ENCODE measurements around the gene DISC1.
"Not testable (repeated sequence)": the region's sequence is repeated elsewhere in the genome, so short reads cannot be mapped to it uniquely, and the experiment has no call there.

DISC1 gene

GRCh38 chr1:231626535-231626950 lies at the start of gene DISC1:
Gene DISC1, plus strand, starts transcription at chr1:231626790. Its CDS starts 78 bp downstream, at chr1:231626868.
- DNase-seq (ENCODE audit: low read depth in 2 of 2), result peak in 1 of 2 donors; percentile 28

- DNase-seq (ENCODE audit: low read depth in 2 of 2), result no peak
Observed at GRCh38 chr1:231576804-231577718, 49.5 kb upstream of the DISC1 start.

- no peak for DNase-seq (ENCODE audit: low read depth in 2 of 2)
Observed at GRCh38 chr1:231580874-231581273, 45.7 kb upstream of the DISC1 start.

GRCh38 chr1:231581859-231582258 lies 44.7 kb upstream of the DISC1 start:
- DNase-seq (ENCODE audit: low read depth in 2 of 2), result no peak

GRCh38 chr1:231583376-231583775 lies 43.2 kb upstream of the DISC1 start:
- DNase-seq (ENCODE audit: low read depth in 2 of 2), result no peak

- no peak for DNase-seq (ENCODE audit: low read depth in 2 of 2)
Observed at GRCh38 chr1:231584117-231584516, 42.5 kb upstream of the DISC1 start.

- no peak for DNase-seq (ENCODE audit: low read depth in 2 of 2)
Observed at GRCh38 chr1:231584921-231585320, 41.7 kb upstream of the DISC1 start.

- no peak for DNase-seq (ENCODE audit: low read depth in 2 of 2)
Observed at GRCh38 chr1:231590453-231591198, 36.0 kb upstream of the DISC1 start.

- DNase-seq (ENCODE audit: low read depth in 2 of 2), result no peak
Observed at GRCh38 chr1:231591466-231591865, 35.1 kb upstream of the DISC1 start.

- DNase-seq (ENCODE audit: low read depth in 2 of 2), result no peak
Observed at GRCh38 chr1:231592809-231593208, 33.8 kb upstream of the DISC1 start.

- DNase-seq (ENCODE audit: low read depth in 2 of 2), result not testable (repeated sequence)
Observed at GRCh38 chr1:231593264-231593663, 33.3 kb upstream of the DISC1 start.

- DNase-seq (ENCODE audit: low read depth in 2 of 2), result no peak
Observed at GRCh38 chr1:231594123-231594522, 32.5 kb upstream of the DISC1 start.

- no peak for DNase-seq (ENCODE audit: low read depth in 2 of 2)
Observed at GRCh38 chr1:231594749-231595148, 31.8 kb upstream of the DISC1 start.

- DNase-seq (ENCODE audit: low read depth in 2 of 2), result no peak
Observed at GRCh38 chr1:231596337-231596791, 30.2 kb upstream of the DISC1 start.

- no peak for DNase-seq (ENCODE audit: low read depth in 2 of 2)
Observed at GRCh38 chr1:231597971-231598370, 28.6 kb upstream of the DISC1 start.

GRCh38 chr1:231600458-231600976 lies 26.1 kb upstream of the DISC1 start:
- DNase-seq (ENCODE audit: low read depth in 2 of 2), result no peak

GRCh38 chr1:231601824-231602672 lies 24.5 kb upstream of the DISC1 start:
- DNase-seq (ENCODE audit: low read depth in 2 of 2), result no peak

GRCh38 chr1:231602673-231602984 lies 24.0 kb upstream of the DISC1 start:
- DNase-seq (ENCODE audit: low read depth in 2 of 2), result no peak

GRCh38 chr1:231603598-231604275 lies 22.9 kb upstream of the DISC1 start:
- DNase-seq (ENCODE audit: low read depth in 2 of 2), result no peak

GRCh38 chr1:231604276-231604621 lies 22.3 kb upstream of the DISC1 start:
- no peak for DNase-seq (ENCODE audit: low read depth in 2 of 2)

Data from stimulated activated CD8-positive, alpha-beta memory T cell treated with anti-CD3 and anti-CD28 coated beads, Interleukin-15, amount 100 ng/mL, for 4 hours (primary cell).